SIG-M5 (cell line): Measurements from ENCODE around the gene ATP4A.

ENCODE experiments used
- DNase-seq: peaks from one replicate; lab custom pipeline; 2025; lab: John Stamatoyannopoulos, UW

The ATP4A gene

DNA sequence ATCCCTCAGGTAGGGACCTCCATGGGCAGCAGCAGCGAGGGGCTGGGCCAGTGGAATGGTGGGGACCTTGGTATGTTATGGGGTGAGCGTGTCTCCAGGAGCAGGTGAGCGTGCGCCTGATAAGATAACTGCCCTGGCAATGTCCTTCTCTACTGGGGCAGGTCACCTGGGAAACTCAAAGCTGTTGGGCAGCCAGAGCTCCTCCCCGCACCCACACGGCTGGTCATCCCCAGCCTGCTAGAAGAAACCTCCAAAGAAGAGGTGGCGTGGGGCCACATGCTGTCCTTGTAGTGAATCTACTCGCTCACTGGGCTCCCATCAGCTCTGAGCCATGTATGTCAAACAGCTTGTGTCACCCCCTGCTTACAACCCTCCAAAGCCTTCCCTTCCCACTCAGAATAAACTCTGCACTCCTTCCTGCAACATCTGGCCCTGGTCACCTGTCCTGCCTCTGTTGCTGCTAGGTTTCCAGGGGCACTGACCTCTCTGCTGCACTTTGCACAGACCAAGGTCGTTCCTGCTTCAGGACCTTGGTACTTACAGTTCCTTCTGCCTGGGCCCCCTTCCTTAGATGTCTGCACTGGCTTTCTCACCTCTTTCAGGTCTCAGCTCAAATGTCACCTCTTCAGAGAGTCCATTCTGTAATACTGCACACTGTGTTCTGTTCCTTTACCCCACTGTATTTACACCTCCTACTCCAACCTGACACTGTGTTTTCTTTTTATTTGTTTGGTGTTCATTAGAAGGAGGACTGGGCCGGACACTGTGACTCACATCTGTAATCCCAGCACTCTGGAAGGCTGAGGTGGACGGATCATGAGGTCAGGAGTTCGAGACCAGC lies 1.8 kb upstream of the ATP4A start:
- DNase-seq = no peak

GRCh38 chr19:35562776-35563175 lies 682 bp downstream of the ATP4A start:
- no peak for DNase-seq

- no peak for DNase-seq
Measured at GRCh38 chr19:35562336-35562735, 1.1 kb downstream of the ATP4A start.

- no peak for DNase-seq
Measured at GRCh38 chr19:35561436-35561835, 2.0 kb downstream of the ATP4A start.

GRCh38 chr19:35560677-35561076 lies 2.8 kb downstream of the ATP4A start:
- DNase-seq = no peak

DNA sequence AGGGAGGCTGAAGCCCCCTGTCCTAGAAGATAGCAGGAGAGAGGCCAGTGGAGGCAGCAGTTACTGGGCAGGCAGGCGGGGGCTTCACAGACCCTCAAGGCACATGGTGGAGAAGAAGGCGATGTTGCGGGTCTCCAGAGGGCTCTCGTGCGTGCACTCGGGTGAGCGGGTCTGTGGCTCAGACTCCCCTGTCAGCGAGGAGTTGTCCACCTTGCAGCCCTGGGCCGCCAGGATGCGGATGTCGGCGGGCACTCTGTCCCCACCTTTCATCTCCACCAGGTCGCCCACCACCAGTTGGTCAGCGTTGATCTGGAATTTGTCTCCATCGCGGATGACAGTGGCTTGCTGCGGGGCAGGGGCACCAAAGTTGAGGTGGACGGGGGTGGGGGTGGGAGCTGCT lies 3.2 kb downstream of the ATP4A start:
- no peak for DNase-seq

DNA sequence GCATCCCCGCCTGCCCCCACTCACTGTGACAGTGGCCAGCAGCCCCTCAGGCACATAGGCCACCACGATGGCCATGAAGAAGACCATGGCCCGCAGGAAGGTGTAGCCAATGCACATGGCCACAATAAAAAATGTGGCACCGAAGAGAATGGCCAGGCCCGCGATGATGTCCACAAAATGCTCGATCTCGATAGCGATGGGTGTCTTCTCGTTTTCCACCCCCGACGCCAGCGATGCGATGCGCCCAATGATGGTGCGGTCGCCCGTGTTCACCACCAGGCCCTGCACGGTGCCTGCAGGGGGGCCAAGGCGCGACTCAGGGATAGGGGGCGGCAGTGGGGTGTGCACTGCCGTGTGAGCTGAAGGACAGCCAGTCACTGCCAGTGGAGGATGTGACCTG lies 3.7 kb downstream of the ATP4A start:
- no peak for DNase-seq

GRCh38 chr19:35559281-35559659 lies 4.2 kb downstream of the ATP4A start:
- no peak for DNase-seq

GRCh38 chr19:35558400-35559280 lies 4.8 kb downstream of the ATP4A start:
- DNase-seq = no peak

GRCh38 chr19:35557539-35558399 lies 5.7 kb downstream of the ATP4A start:
- DNase-seq = no peak

DNA sequence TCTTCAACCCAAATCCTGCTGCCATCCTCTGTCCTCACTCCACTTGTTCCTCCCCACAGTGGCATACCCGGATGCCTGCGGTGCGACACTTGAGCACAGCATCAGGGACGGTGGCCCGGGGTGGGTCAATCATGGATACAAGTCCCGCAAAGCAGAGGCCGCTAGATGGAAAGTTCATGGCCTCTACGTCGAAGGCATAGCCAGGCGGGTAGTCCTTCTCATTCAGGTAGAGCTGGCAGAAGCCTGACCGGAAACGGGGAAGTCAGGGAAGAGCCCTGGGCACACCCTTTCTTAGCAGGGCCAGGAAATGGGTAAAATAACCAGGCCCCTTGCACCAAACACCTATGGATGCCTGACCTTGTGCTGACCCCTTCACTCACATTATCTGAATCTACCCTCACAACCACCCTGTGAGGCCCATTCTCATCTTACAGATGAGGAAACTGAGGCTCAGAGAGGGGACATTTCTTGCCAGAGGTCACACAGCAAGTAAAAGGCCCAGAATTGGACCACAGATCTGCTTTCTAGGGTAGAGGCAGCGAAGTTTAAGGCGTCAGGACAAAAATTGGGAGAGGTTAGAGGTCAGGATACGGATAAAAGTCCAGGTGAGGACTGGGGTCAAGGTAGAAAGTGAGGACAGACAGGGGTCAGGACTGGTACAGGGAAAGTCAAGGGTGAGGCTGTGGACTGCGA lies 6.5 kb downstream of the ATP4A start:
- DNase-seq = no peak

DNA sequence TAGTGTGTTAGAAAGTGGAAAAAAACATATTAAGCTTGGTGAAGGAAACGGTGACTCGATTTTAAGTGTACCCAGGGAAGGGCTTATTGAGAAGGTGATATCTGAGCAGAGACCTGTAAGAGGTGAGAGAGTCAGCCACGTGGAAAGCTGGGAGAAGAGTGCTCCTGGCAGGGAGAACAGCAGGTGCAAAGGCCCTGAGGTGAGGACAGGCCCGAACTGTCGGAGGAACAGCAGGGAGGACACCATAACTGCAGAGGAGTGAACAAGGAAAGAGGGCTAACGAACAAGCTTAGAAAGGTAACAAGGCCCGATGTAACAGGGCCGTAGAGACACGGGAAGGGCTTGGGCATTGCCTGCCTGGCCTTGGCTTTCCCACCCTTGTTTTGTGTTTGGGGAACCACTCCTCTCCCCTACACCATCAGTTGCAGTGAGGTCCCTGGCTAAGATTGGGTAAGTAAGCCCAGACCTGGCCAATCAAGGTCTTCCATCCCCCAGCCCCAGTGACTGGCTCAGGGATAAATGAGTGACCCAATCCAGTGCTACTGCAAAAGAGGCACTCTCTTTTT lies 7.3 kb downstream of the ATP4A start:
- no peak for DNase-seq

DNA sequence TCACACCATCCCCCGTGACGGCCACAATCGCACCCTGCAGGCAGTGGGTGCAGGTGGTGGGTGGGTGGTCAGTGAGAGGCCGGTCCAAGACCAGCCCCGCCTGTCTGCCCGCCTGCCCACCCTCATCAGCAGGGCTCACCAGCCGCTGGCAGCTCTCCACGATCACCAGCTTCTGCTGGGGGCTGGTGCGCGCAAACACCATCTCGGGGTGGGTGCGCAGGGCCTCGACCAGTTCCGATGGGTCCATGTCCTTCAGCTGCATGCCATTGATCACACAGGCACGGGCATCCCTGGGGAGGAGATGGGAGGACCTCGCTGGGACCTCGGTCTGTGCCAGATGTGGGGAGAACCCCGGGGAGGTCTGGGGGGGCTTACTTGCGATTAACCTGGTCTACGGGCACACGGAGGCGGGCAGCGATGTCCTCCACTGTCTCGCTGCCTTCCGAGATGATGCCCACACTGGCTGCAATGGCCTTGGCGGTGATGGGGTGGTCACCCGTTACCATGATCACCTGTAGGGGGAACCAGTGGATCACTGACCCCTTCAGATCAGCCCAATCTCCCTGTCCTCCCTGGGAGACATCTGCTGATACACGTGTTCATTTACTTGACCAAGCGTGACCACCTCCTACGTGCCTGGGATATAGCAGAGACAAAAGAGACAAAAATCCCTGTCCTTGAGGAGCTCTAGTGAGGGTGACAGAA lies 8.0 kb downstream of the ATP4A start:
- no peak for DNase-seq

GRCh38 chr19:35554076-35554475 lies 9.4 kb downstream of the ATP4A start:
- DNase-seq = no peak

DNA sequence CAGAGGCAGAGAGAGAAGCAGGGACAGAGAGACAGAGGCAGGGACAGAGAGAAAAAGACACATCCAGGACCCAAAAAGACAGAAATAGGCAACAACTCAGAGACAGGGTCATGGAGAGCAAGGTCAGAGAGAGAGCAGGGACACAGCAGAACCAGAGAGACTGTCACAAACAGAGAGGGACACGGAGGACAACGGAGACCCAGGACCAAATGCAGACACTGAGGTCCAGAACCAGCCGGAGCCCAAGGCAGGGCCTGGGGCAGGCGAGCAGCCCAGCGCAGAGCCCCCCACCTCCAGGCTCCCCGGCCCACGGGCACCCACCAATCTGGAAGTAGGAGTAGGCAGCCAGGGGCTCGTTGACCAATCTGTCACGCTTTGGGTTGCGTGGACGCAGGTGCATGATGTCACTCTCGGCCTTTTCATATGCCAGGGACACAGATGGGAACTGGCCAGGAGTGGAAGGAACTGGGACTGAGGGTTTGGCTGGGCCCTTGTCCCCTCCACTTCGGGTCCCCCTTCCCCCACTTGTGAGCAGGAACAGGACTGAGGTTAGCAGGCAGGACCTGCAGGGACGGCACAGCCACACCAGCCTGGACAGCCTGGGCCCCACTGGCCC lies 10.0 kb downstream of the ATP4A start:
- no peak for DNase-seq

DNA sequence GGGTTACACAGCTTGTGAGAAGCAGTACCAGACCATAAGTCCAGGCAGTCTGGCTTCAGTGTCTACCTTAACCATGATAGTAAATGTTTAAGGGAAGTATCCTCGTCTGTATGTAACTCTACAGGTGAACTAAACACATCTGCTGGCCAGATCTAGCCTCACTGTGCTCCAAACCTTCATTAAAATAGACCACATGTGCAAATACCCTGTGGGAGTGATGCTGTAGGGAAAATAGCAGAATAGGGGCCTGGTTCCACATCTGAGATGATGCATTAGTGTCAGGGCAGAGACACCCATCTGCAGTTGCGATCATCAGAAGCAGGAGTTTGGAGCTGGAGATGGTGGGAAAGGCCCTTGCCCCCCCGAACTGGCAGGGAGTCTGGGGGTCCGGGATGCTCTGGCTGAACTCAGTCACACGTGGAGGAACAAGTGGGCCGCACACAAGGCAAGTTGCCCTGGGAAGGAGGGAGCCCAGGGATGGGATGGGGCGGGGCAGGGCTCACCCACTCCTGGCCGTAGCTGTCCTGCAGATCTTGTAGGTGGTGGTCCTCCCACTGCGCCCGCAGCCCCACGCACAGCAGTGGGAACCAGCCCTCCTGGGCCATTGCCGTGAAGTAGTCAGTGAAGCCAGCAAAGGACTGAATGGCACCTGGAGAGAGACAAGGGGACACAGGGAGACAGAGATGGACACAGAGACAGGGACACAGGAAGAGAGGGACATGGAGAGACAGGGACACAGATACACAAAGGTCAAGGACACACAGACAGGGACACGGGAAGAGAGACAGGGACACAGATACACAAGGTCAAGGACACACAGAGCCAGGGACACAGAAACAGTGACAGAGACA lies 10.7 kb downstream of the ATP4A start:
- DNase-seq = no peak

DNA sequence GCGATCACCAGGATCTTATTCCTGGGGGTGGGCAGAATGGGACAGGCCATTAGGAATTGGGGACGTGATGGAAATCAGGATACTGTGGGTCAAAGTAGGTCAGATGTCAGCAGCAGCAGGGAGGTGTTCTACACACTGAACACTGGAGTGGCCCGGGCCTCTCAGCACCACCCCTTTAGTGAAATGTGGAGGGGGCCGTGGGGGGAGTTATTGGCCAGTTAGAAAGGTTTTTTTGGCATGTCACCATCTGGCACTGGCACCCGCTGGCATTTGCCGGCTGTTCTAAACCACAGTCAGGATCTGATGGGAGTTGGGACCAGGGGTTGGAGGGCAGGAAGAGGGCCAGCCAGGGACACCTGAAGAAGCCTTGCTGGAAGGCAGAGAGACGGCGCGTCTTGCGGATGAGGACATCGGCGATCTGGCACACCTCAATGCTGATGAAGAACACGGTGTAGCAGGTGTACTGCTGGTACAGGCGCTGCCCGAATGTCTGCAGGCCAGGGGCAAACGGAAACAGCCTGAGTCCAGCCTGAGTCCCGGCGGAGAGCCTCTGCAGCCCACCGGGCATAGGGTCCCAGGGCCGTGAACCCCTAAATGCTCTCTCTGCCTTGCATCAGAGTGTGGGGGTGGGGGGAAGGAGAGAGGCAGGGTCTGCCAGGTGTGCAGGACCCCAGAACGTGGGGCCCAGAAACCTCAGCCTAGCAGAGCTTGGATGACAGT lies 12.2 kb downstream of the ATP4A start:
- DNase-seq = no peak

GRCh38 chr19:35549879-35550523 lies 13.5 kb downstream of the ATP4A start:
- DNase-seq = no peak
